Stimulated activated naive B cell treated with anti-CD40 and anti-IgM and Interleukin-4, amounts not matched to agents 10 μg/mL and 1 μg/mL and 100 μg/mL, for 72 hours (primary cell): ENCODE results near the gene UNC5C.
A peak's percentile ranks its signal among the peaks of the same experiment; 100 is the strongest.
"Not testable (repeated sequence)": the region's sequence is repeated elsewhere in the genome, so short reads cannot be mapped to it uniquely, and the experiment has no call there.

ENCODE experiments used
- ATAC-seq, 2 donors: fragments of 150-1000 bp; cut with Tn5 transposase; replicated peaks; 2 replicates each; pipeline ENCODE4 v1.10.0; 2021; ENCODE audit warnings: moderate library complexity in 1 of 2
- DNase-seq: peaks from one replicate; pipeline ENCODE4 v3.0.0; 2021
- H3K27ac Mint-ChIP-seq: one replicate; pipeline ENCODE4 v1.8.0; 2022; ENCODE audit warnings: mild to moderate bottlenecking, mixed read lengths
- H3K27me3 Mint-ChIP-seq, 2 donors: one replicate each; pipeline ENCODE4 v1.8.0; 2022; ENCODE audit warnings: mixed read lengths in 2 of 2
- H3K36me3 Mint-ChIP-seq, 2 donors: one replicate each; pipeline ENCODE4 v1.8.0; 2022; ENCODE audit warnings: mixed read lengths in 2 of 2, mild to moderate bottlenecking in 1 of 2
- H3K4me1 Mint-ChIP-seq, 2 donors: one replicate each; pipeline ENCODE4 v1.8.0; 2022; ENCODE audit warnings: mixed read lengths in 2 of 2, mild to moderate bottlenecking in 1 of 2
- H3K4me3 Mint-ChIP-seq, 2 donors: one replicate each; pipeline ENCODE4 v1.8.0; 2022; ENCODE audit warnings: mild to moderate bottlenecking in 2 of 2, mixed read lengths in 2 of 2, moderate library complexity in 1 of 2
- H3K9me3 Mint-ChIP-seq, 2 donors: one replicate each; pipeline ENCODE4 v1.8.0; 2022; ENCODE audit warnings: mixed read lengths in 2 of 2, mild to moderate bottlenecking in 1 of 2

The UNC5C gene

GRCh38 chr4:95139424-95139823 is 409.3 kb downstream of the UNC5C start:
- H3K4me3 Mint-ChIP-seq, H3K36me3 Mint-ChIP-seq, H3K27ac Mint-ChIP-seq, H3K4me1 Mint-ChIP-seq, H3K27me3 Mint-ChIP-seq, ATAC-seq, H3K9me3 Mint-ChIP-seq, DNase-seq: not testable (repeated sequence)

GRCh38 chr4:95134016-95134415 is 414.8 kb downstream of the UNC5C start:
- H3K27ac Mint-ChIP-seq, H3K4me3 Mint-ChIP-seq, H3K36me3 Mint-ChIP-seq, ATAC-seq, DNase-seq, H3K4me1 Mint-ChIP-seq, H3K27me3 Mint-ChIP-seq, H3K9me3 Mint-ChIP-seq: not testable (repeated sequence)

- H3K36me3 Mint-ChIP-seq, result no peaks in the 10 kb centered on the region
- no peak overlapping the region for H3K4me3 Mint-ChIP-seq
- no peaks in the 10 kb centered on the region for H3K27me3 Mint-ChIP-seq
- ATAC-seq, result peak; percentile 48 to 52
- peaks cover 4 to 7% of the 10 kb centered on the region in 2 donors for H3K4me1 Mint-ChIP-seq
- no peak overlapping the region for H3K27ac Mint-ChIP-seq
- peaks cover 0 to 2% of the 10 kb centered on the region in 2 donors for H3K9me3 Mint-ChIP-seq
- DNase-seq, result no peak
Measured at GRCh38 chr4:95129821-95130311, 418.9 kb downstream of the UNC5C start.

GRCh38 chr4:95129031-95129430 is 419.7 kb downstream of the UNC5C start:
- H3K36me3 Mint-ChIP-seq, result no peaks in the 10 kb centered on the region
- H3K4me3 Mint-ChIP-seq, result no peak overlapping the region
- DNase-seq (no peak), ATAC-seq (no peak)
- H3K4me1 Mint-ChIP-seq, result peaks cover 4 to 7% of the 10 kb centered on the region in 2 donors
- H3K27me3 Mint-ChIP-seq, result no peaks in the 10 kb centered on the region
- H3K27ac Mint-ChIP-seq, result no peak overlapping the region
- no peaks in the 10 kb centered on the region for H3K9me3 Mint-ChIP-seq

- H3K27me3 Mint-ChIP-seq, result no peaks in the 10 kb centered on the region
- ATAC-seq, result no peak
- H3K36me3 Mint-ChIP-seq, result no peaks in the 10 kb centered on the region
- H3K4me1 Mint-ChIP-seq, result peaks cover 4 to 6% of the 10 kb centered on the region in 2 donors
- H3K4me3 Mint-ChIP-seq, result no peak overlapping the region
- H3K9me3 Mint-ChIP-seq, result no peaks in the 10 kb centered on the region
- no peak for DNase-seq
- H3K27ac Mint-ChIP-seq, result no peak overlapping the region
Measured at GRCh38 chr4:95124906-95125504, 423.8 kb downstream of the UNC5C start.

GRCh38 chr4:95122001-95122400 is 426.8 kb downstream of the UNC5C start:
- Mint-ChIP-seq H3K4me1 (no peaks in the 10 kb centered on the region), H3K27me3 (no peaks in the 10 kb centered on the region), H3K27ac (no peak overlapping the region), H3K9me3 (no peaks in the 10 kb centered on the region), H3K4me3 (no peak overlapping the region), H3K36me3 (no peaks in the 10 kb centered on the region)
- DNase-seq, result no peak
- ATAC-seq, result no peak

- Mint-ChIP-seq H3K9me3 (no peaks in the 10 kb centered on the region), H3K4me3 (no peak overlapping the region), H3K27ac (no peak overlapping the region), H3K36me3 (no peaks in the 10 kb centered on the region), H3K27me3 (no peaks in the 10 kb centered on the region), H3K4me1 (no peaks in the 10 kb centered on the region)
- DNase-seq, result no peak
- ATAC-seq, result no peak
Measured at GRCh38 chr4:95120456-95120855, 428.3 kb downstream of the UNC5C start.

GRCh38 chr4:95118497-95118896 is 430.3 kb downstream of the UNC5C start:
- Mint-ChIP-seq H3K27ac (no peak overlapping the region), H3K36me3 (no peaks in the 10 kb centered on the region), H3K27me3 (no peaks in the 10 kb centered on the region), H3K9me3 (no peaks in the 10 kb centered on the region), H3K4me1 (no peaks in the 10 kb centered on the region), H3K4me3 (no peak overlapping the region)
- DNase-seq, result no peak
- no peak for ATAC-seq

- Mint-ChIP-seq H3K4me1 (no peaks in the 10 kb centered on the region), H3K9me3 (no peaks in the 10 kb centered on the region), H3K27ac (no peak overlapping the region), H3K27me3 (no peaks in the 10 kb centered on the region), H3K36me3 (no peaks in the 10 kb centered on the region), H3K4me3 (no peak overlapping the region)
- DNase-seq (no peak), ATAC-seq (no peak)
Measured at GRCh38 chr4:95114521-95114920, 434.3 kb downstream of the UNC5C start.
